PC-3 (cell line): ENCODE measurements around the gene CNNM1.

Experiments used
- CTCF ChIP-seq: fragments of 300-600 bp; sonication (generic); conservative IDR thresholded peaks from 2 replicates; pipeline ENCODE4 v1.5.1; 2017; ENCODE audit warnings: antibody characterized with exemption, low read depth, mild to moderate bottlenecking, low read length
- EZH2 ChIP-seq: fragments of 300-600 bp; sonication (generic); IDR thresholded peaks from one replicate; pipeline ENCODE4 v1.6.1; 2017; ENCODE audit warnings: antibody characterized with exemption, mild to moderate bottlenecking, low read length; ENCODE audit not compliant: unreplicated experiment
- EZH2phosphoT487 ChIP-seq: fragments of 300-600 bp; sonication (generic); IDR thresholded peaks from 2 replicates; pipeline ENCODE4 v1.6.1; 2018; ENCODE audit warnings: mild to moderate bottlenecking, antibody characterized with exemption, low read length, borderline replicate concordance

DNA sequence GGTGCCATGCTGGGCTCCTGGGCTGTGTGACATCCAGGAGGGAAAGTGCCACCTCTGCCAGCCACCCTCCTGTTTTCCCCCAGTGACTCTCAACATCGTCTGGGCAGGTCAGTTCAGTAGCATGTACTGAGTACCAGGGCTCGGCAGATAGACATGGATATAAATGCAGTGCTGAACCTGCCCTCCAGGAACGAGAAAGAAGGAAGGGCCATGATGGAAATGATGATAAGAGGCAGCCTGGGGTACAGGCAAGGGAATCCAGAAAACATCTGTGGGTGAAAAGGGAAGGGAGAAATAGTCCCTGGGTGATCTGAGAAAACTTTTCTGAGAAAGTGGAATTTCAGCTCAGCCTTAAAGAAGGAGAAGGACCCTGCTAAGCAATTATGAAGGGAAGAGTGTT lies 12.1 kb downstream of the CNNM1 start:
- TF ChIP-seq EZH2: no peak
- TF ChIP-seq CTCF: no peak
- TF ChIP-seq EZH2phosphoT487: no peak
